GM18873 (cell line): ENCODE results near the gene WHAMM.
"Not testable (repeated sequence)": the region's sequence is repeated elsewhere in the genome, so short reads cannot be mapped to it uniquely, and the experiment has no call there.

Source experiments
- ATAC-seq: cut with Tn5 transposase; IDR thresholded peaks from one replicate; pipeline ENCODE4 v1.9.1; 2021; ENCODE audit warnings: mild to moderate bottlenecking, moderate library complexity, moderate number of reproducible peaks; ENCODE audit not compliant: unreplicated experiment, low FRiP score

The WHAMM gene

DNA sequence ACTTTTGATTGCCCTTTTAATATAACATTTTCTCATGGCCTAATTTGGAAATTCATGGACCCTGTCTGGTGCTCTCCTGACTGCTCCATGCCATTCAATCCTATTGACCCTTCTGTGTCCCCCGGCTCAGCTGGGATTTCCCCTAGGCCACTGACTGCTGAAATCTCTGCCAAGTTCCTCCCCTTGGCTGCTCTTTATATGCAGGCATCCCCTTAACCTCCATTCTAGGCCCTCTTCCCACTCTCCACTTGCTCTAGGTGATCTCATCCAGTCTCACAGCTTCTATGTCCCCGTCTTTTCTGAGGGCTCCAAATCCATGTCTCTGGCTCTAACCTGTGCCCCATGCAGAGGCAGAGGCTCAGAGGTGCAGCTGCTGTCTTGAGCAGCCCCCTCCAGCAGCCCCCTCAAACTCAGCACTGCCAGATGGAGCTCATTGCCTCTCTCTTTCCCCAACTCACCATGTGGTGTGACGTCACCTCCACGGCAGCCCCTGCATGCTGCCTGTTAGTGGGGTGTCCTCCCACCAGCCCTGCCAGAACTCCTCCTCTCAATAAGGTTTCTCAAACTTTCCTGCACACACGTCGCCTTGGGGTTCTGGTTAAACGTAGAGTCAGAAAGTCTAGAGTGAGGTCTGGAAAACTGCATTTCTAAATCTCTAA lies 10.1 kb upstream of the WHAMM start:
- ATAC-seq, result no peak

DNA sequence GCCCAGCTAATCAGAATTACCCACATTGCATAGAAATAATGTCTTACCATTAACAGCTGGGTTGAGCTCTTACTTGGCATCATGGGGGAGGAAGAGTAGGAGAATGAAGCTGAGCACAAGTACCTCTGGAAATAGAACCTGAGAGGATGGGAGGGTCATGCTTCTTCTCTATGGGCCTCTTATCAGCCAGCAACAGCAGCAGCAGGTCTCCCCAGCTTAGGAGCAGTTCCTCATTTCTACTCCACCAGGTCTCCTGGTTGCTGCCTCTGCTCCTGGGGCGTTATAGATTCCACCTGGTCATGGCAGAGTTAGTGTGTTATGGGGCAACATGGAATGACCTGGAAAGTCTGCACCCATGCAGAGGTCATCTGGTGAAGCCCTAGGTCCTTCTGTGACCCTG lies 6.9 kb upstream of the WHAMM start:
- ATAC-seq, result no peak

DNA sequence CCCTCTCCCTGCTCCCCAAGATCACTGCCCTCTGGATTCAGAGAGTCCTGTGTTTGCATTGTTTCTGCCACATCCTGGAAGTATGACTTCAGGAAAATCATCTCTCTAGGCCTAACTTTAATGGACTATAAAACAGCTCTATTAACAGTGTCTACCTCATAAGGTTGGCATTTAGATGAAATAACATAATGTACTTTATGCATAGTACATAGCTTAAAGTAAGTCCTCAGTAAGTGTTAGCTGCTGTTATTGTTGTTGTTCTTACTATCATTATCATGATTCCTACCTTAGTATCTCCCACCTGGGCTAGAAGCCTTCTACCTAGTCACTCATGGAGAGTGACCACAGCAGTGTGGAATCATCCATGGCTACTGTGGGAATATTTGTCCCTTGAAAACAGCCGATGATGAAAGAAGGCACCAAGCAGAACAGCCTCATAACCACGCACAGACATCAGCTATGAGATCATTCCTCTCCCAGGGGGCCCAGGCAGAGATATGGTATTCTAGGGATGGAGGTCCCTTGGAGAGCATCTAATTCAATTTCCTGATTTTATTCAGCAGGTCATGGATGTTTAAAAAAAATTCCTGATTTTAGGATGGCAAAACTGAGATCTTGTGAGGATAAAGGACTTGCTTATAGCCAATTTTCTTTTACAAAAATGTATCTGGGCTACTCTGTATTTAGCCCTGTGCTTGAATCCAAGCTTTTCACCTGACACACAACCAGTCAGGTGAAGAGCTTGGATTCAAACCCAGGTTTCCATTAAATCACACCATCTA lies 5.4 kb upstream of the WHAMM start:
- ATAC-seq, result no peak

DNA sequence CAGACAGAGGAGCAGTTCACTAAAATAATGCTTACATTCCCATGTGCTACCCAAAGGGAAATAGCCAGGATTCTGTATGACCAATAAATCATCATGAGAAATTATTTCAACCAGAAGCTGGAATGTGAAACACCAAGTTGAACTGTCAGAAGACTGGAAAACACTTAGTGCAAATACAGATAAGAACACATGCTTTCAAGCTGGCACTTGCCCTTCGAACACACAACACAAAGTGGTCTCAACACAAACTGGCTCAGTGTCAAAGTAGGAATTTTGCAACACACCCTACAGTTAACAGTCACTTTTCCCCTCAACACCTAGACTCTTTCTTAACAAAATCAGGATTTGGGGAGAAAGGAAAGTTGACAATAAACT lies 4.9 kb upstream of the WHAMM start:
- ATAC-seq, result no peak

DNA sequence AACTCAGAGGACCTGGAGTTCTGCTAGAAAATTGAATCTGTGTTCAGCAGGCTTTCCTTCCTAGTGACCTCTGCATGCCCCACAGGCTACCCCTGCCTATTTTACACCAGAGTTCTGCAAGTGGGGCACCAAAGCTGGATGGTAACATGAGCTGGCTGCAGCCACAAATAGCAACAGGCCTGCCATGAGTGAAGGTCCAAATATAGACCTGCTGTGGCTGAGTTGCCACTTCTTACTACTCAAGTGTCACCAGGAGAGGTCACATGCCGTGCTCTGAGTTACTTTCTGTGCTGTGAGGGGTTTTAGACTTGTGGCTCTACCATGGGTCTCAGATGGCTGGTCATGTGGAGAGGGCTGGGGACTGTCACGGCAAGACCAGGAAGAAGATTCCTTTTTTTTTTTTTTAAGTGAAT lies 3.4 kb upstream of the WHAMM start, which contains the start of gene FSD2:
FSD2 (minus strand) TSS at position 76 of the 413 bp plus-strand sequence. CDS start 18,679 bp downstream, outside the sequence.
- peak; percentile 47 for ATAC-seq

DNA sequence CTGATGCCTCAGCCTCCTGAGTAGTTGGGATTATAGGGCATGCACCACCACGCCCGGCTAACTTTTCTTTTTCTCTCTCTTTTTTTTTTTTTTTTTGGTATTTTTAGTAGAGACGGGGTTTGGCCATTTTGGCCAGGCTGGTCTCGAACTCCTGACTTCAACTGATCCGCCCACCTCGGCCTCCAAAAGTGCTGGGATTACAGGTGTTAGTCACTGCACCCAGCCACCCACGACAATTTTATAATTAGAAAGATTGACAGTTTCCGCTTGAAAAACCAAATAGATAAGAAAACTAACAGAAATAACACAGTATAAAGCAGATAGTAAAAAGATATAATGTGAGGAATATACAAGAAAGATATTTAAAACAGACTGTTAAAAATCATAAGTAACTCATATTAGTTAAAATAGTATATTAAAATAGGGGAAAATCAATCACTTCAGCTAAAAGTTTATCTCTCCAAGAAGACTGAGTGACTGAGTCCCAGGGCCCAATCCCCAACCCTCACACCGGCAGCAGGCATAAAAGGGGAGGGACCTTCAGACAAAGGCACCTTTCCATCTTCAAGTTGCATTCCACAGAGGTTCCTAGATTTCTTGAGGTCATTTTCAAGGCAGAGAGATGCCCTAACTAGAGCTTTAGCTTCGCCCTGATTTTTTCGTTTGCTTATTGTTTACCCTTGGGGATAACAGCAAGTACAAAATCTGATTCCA lies 1.4 kb upstream of the WHAMM start:
- ATAC-seq, result no peak

DNA sequence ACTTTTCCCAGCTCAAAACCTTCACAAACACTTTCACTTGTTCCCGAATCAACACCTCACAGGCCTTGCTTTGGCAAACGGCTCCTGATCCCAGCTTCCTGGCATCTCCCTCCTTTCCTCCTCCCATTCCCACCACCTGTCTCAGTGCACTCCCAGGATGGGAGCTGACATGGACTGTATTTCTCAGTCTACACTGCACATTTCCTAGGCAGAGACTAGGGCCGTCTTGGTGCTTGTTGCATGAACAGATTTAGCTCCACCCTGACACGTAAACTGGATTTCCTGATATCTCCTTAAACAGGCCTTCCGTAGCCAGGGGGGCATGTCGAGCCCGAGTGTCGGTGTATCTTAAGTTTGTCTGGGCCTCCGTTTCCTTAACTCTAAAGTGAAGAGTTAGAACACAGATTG lies 790 bp upstream of the WHAMM start:
- ATAC-seq, result no peak

DNA sequence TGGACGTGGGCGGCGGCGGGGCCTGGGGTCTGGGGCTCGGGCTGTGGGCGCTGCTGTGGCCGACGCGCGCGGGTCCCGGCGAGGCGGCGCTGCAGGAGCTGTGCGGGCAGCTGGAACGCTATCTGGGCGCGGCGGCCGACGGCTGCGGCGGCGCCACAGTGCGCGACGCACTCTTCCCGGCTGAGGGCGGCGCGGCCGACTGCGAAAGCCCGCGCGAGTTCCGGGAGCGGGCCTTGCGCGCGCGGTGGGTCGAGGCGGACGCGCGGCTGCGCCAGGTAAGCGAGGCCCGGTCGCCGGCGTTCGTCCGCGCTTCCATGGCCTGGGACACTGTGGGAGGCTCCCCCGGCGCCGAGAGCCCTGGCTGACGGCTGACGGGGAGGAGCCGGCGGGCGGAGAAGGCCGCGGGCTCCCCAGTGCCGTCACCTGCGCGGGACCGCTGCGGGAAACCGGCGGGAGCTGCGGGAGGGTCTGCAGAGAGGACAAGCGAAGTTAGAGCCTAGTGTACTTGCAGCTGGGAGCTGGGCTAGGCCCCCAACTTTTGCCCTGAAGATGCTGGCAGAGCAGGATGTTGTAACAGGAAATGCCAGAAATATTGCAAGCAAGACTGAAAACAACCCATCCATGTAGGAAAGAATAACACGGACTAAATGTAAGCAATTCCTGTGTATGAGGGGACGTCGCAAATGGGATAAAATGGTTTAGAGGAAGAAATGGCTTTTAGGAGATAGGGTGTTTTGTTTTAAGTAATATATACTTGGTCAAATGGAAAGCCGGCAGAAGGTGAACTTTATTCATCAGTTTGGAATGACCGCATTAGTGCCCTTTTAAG lies 847 bp downstream of the WHAMM start:
- ATAC-seq, result peak; percentile 2

DNA sequence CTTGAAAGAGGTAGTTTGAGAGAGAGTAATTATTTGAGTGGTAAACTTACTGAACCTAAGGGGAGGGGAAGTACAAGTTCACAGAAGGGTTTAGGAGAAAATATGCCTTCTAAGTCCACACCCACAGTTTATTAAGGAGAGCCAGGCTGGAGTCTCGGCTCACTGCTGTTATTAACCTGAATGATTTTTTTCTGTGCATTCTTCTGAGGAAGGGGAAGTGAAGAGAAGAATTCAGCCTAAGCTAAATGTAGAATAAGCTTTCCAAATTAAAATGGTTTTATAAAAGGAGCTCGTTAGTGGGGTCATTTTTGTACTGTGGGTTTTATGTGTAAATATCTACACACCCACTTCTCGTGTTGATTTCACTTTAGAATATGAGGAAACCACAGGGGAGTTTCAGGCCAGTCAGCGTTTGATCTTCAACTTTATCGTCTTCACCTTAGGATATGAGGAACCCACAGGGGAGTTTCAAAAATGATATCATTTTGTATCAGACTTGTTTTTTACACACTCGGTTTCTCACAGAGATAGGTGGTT lies 1.5 kb downstream of the WHAMM start:
- ATAC-seq, result no peak

DNA sequence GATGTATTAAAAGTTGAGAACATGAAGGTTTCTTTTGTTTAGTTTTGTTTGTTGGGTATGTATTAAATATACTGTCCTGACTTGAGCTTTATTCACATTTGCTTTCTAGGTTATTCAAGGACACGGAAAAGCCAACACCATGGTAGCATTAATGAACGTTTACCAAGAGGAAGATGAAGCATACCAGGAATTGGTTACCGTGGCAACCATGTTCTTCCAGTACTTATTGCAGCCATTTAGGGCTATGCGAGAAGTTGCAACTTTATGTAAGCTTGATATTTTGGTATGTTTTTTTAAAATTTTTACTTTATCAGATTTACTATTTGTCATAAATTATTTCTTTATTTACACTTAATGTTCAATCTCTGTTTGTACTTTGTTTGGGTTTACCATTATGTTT lies 3.6 kb downstream of the WHAMM start:
- no peak for ATAC-seq

DNA sequence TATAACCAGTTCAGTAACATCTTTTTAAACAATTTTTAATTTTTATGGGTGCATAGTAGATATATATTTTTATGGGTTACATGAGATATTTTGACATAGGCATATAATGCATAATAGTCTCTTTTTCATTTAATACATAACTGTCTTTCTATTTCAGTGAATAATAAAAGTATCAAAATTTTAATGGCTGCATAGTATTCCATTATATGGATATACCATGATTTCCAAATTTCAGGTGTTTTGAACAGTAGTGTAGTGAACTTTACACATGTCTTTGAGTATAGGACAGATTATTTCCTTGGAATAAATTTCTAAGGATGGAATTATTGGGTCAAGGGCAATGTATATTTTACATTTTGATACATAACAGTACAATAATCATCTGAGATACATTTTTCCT lies 10.7 kb downstream of the WHAMM start:
- no peak for ATAC-seq

DNA sequence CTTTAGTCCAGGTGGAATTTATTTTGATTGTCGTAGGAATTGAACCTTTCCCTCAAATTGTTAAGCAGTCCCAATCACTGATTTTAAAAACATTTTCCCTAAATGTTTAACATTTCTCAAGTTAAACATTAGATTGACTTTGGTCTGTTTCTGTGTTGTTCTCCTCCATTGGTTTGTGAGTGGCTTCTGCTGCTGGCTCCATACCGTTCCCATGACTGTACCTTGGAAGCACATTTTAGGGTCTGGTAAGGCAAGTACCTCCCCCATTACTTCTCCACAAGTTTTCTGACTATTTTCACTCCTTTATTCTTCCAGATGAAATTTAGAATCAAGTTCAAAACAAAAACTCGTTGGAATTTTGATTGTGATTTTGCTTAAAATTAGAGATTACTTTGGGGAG lies 12.0 kb downstream of the WHAMM start:
- ATAC-seq, result not testable (repeated sequence)

DNA sequence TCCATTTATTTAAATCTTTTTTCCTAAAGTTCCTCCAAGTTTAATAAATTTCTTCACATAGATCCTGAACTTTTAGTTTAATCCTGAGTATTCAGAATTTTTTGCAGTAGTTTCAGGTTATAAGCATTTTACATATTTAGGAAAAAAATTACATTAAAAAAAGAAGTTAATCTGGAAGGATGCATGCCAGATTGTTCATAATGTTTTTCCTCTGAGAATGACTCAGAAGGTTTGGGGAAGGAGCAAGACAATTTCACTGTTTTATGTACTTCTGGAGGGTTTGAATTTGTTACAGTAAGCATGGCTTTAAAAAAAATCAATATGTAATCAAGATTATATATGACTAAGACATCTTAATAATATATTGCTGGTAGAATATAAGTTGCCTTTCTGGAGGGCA lies 12.4 kb downstream of the WHAMM start:
- ATAC-seq, result not testable (repeated sequence)

DNA sequence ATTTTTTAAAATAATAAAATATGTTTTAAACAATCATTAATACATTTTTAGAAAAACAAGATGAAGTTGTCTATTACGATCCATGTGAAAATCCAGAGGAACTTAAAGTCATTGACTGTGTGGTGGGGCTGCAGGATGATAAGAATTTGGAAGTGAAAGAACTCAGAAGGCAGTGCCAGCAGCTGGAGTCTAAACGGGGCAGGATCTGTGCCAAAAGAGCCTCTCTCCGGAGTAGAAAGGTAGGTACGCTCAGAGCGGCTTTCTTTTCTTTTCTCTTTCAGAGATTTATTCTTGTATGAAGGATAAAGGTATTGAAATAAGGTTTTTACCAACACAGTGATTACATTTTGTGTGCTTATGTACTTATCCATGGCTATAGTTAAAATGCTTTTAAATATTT lies 13.6 kb downstream of the WHAMM start:
- no peak for ATAC-seq

DNA sequence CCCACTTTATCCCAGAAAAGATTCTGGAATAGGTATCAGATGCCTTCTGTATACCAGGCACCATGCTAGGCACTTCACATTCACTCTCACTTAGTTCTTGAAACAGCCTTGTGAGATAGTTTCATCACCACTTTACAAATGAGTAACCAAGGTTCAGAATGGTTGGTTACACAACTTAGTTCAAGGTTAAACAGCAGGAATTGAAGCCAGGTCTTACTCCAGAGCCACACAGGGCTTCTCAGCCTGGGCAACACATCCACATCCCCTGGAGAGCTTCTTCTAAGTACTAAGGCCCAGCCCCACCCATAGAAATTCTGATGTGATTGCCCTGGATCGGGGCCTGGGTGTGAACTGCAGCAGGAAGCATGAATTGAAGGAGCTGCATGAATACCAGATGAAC lies 18.6 kb downstream of the WHAMM start:
- no peak for ATAC-seq

DNA sequence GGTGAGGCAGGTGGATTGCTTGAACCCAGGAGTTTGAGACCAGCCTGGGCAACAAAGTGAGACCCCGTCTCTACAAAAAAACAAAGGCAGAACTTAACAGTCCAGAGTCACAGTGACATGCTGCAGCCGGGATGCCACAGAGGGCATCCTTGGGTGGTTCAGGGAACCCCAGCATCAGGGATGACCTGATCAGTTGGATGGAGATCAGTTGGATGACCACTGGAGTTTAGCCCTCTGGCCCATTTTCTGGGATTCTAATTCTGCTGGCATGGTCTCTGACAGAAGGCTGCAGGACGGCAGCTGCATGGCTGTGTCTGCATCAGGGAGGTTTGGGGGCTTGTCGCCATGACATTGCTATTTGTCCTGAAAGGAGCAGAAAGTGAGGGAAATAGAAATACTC lies 19.8 kb downstream of the WHAMM start:
- ATAC-seq, result no peak

DNA sequence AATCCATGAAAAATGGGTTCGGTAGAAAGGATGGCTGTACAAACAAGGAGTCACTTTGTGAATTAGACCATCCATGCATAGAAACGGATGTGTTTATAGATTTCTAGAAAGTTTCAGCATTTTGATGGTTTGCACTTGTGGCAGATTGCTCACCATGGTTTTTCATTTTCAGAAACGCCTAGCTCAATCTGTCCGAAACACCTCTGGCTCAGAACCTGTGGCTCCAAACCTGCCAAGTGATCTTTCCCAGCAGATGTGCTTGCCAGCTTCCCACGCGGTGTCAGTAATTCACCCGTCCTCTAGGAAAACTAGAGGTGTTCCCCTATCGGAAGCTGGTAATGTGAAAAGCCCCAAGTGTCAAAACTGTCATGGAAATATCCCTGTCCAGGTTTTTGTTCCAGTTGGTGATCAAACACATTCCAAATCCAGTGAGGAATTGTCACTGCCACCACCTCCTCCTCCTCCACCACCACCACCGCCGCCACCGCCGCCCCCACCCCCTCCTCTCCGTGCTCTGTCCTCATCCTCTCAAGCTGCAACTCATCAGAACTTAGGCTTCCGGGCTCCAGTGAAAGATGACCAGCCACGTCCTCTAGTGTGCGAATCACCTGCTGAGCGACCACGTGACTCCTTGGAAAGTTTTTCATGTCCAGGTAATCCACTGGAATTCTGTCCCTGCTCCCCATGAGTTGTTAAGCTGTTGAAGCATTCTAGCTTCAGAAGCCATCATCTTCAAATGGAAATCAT lies 21.2 kb downstream of the WHAMM start:
- no peak for ATAC-seq

DNA sequence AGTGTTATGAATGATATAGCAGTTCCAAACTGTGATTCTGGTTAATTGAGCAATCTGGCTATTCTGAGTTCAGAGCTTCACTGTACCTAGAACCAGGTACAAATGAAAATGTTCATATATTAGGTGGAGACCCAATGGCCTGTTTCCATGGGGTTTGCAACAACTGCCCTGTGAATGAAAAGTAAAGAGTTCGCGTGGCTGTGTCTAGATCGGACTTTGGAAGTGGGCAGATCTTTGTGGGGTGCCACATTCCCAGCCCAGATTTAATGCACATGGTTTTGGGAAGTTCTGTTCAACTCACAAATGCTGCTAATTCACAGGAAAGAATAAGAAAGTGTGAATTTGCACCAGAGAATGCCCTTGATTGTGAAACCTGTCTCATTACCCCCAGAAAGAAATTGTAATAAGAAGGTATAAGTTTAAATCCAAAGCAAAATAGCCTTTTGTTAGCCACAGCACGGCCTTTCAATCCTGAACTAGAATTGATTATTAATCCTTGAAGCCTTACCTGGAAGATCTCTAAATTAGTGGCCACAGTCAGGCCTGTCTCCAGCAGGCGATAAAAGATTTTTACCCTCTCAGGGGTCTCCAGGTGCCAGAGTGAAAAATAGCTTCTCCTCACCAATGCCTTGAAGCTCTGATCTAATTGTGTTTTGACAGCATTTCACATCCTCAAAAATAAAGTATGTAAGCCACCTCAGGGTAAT lies 22.6 kb downstream of the WHAMM start:
- no peak for ATAC-seq
